ENCODE results near the gene CRACR2A. TPM values are rescaled to one million over a fixed set of nuclear protein-coding genes. Genes with fewer than 3 reads are reported as not detected.

The CRACR2A gene
- total and polyA plus RNA-seq, 2 of the 13 experiments (the other 11 are each of a cell fraction or from before 2014, with no cell fraction given), result 0.09 to 0.20 TPM

- no TSS peak for BruUV-seq (replicated peaks)
- H3K4me1 ChIP-seq (ENCODE audit: insufficient read depth, low read length), result no peaks in the 10 kb centered on the region
- CTCF ChIA-PET (ENCODE audit: low intra/inter-chr PET ratio, low total read pairs), result no interaction called here
- no peaks in the 10 kb centered on the region for H3K36me3 ChIP-seq (replicated peaks in 1 of 2; ENCODE audit: control insufficient read depth in 1 of 2, insufficient read depth in 2 of 2, low read length in 2 of 2)
- H3K4me2 ChIP-seq (ENCODE audit: low read depth, low read length), result no peak overlapping the region
- intact Hi-C loops (cut with micrococcal nuclease; ENCODE audit: unreplicated experiment) (no loop called here), in situ Hi-C loops (cut with HindIII; ENCODE audit: extremely low pct_ligation_motif_present, low pct_unique_long_range_greater_than_20kb) (no loop called here)
- H3K27ac ChIP-seq (ENCODE audit: extremely low read length, insufficient read depth, low read length), result no peak overlapping the region
- no peaks in the 10 kb centered on the region for H3K9me3 ChIP-seq (ENCODE audit: low read length)
- POLR2A ChIA-PET, result no interaction called here
- H3K4me3 ChIP-seq (replicated peaks in 1 of 3; ENCODE audit: insufficient read depth in 1 of 3, low read depth in 2 of 3, low read length in 3 of 3), result no peak overlapping the region
- H3K27me3 ChIP-seq (ENCODE audit: control insufficient read depth in 1 of 2, insufficient read depth in 2 of 2, low read length in 2 of 2), result no peaks in the 10 kb centered on the region
- TF ChIP-seq RARG (CRISPR knock-in tag; IDR thresholded peaks at IDR 0.05; ENCODE audit: low read depth), result no peak
- no peak for TF ChIP-seq NR1H2 (CRISPR knock-in tag; IDR thresholded peaks at IDR 0.05; ENCODE audit: borderline replicate concordance, low read depth)
- TF ChIP-seq ZNF672 (CRISPR knock-in tag; IDR thresholded peaks at IDR 0.05), result no peak
- TF ChIP-seq NCOA1 (CRISPR knock-in tag; IDR thresholded peaks at IDR 0.05), result no peak
- TF ChIP-seq SP2 (CRISPR knock-in tag; IDR thresholded peaks at IDR 0.05), result no peak
- TF ChIP-seq PBX2 (CRISPR knock-in tag; IDR thresholded peaks at IDR 0.05), result no peak
- TF ChIP-seq SYNCRIP (IDR thresholded peaks at IDR 0.05; ENCODE audit: insufficient read depth, low read depth, low read length), result no peak
- no peak for TF ChIP-seq RBM39 (IDR thresholded peaks at IDR 0.05; ENCODE audit: low read depth, low read length, poor library complexity, severe bottlenecking)
- no peak for TF ChIP-seq IKZF1 (IDR thresholded peaks at IDR 0.05)
- TF ChIP-seq ZNF263 (CRISPR knock-in tag; IDR thresholded peaks at IDR 0.05), result no peak
- no peak for TF ChIP-seq ZNF296 (CRISPR knock-in tag; conservative IDR thresholded peaks at IDR 0.05)
- no peak for TF ChIP-seq MEIS1 (CRISPR knock-in tag; IDR thresholded peaks at IDR 0.05; ENCODE audit: borderline replicate concordance)
- TF ChIP-seq, protein P1, sequence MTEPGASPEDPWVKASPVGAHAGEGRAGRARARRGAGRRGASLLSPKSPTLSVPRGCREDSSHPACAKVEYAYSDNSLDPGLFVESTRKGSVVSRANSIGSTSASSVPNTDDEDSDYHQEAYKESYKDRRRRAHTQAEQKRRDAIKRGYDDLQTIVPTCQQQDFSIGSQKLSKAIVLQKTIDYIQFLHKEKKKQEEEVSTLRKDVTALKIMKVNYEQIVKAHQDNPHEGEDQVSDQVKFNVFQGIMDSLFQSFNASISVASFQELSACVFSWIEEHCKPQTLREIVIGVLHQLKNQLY (CRISPR knock-in tag; IDR thresholded peaks at IDR 0.05), result no peak
- TF ChIP-seq TFE3 (CRISPR knock-in tag; IDR thresholded peaks at IDR 0.05), result no peak
- TF ChIP-seq ZNF780A (CRISPR knock-in tag; IDR thresholded peaks at IDR 0.05), result no peak
- TF ChIP-seq, protein P2, sequence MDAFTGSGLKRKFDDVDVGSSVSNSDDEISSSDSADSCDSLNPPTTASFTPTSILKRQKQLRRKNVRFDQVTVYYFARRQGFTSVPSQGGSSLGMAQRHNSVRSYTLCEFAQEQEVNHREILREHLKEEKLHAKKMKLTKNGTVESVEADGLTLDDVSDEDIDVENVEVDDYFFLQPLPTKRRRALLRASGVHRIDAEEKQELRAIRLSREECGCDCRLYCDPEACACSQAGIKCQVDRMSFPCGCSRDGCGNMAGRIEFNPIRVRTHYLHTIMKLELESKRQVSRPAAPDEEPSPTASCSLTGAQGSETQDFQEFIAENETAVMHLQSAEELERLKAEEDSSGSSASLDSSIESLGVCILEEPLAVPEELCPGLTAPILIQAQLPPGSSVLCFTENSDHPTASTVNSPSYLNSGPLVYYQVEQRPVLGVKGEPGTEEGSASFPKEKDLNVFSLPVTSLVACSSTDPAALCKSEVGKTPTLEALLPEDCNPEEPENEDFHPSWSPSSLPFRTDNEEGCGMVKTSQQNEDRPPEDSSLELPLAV (CRISPR knock-in tag; conservative IDR thresholded peaks at IDR 0.05; ENCODE audit: low read depth), result no peak
- TF ChIP-seq ZNF383 (CRISPR knock-in tag; IDR thresholded peaks at IDR 0.05; ENCODE audit: borderline replicate concordance), result no peak
- TF ChIP-seq TBP (CRISPR knock-in tag; IDR thresholded peaks at IDR 0.05), result no peak
- TF ChIP-seq BRD4 (CRISPR knock-in tag; IDR thresholded peaks at IDR 0.05), result no peak
- 98% methylated on average over 1 of the region's 1 CpG for WGBS (ENCODE audit: low lambda C conversion rate)
- no peaks in the 10 kb centered on the region for H4K20me1 ChIP-seq (ENCODE audit: insufficient read depth, low read length)
- no peaks in the 10 kb centered on the region for H3K79me2 ChIP-seq (ENCODE audit: insufficient read depth, low read length)
- FAIRE-seq (no peak), DNase-seq (ENCODE audit: low spot score) (no peak), ATAC-seq (no peak)
- H2AFZ ChIP-seq (ENCODE audit: low read length), result no peak overlapping the region
- no peak overlapping the region for H3K9ac ChIP-seq (ENCODE audit: insufficient read depth, low read depth, low read length)
Observed at GRCh38 chr12:3700861-3701260, 52.0 kb downstream of the CRACR2A start.

Measured in HepG2 (cell line).